ENCODE measurements around the gene ARFGAP2. TPM values are rescaled to one million over a fixed set of nuclear protein-coding genes. Genes with fewer than 3 reads are reported as not detected.

ARFGAP2 gene
- total RNA-seq, 2 experiments from 2014 or later = 70.1 to 71.7 TPM

GRCh38 chr11:47182380-47182779 lies 5.7 kb upstream of the ARFGAP2 start:
- ChIA-PET CTCF (interaction anchor here (0.9 to 1.7 kb wide), 3 partner anchors 36 to 262 kb away, joined by 3 to 4 read pairs (median 3); no protein-coding TSS in a partner anchor), POLR2A (interaction anchor here (0.6 to 1.7 kb wide), 3 partner anchors 16 to 253 kb away, joined by 3 to 7 read pairs (median 3); partner anchors contain the start of gene DDB2)
- TF ChIP-seq CTCF (IDR thresholded peaks at IDR 0.05) = no peak
- Mint-ChIP-seq H3K4me1 (ENCODE audit: low read depth) (peaks cover 17% of the 10 kb centered on the region), H3K27me3 (peaks cover 14% of the 10 kb centered on the region), H3K27ac (no peak overlapping the region), H3K36me3 (ENCODE audit: low read depth) (no peaks in the 10 kb centered on the region), H3K9me3 (no peaks in the 10 kb centered on the region), H3K4me3 (no peak overlapping the region)
- intact Hi-C loops (cut with micrococcal nuclease) = no loop called here
- ATAC-seq = no peak
- no peak for DNase-seq

- H3K4me3 Mint-ChIP-seq = no peak overlapping the region
- no peaks in the 10 kb centered on the region for H3K36me3 Mint-ChIP-seq (ENCODE audit: low read depth)
- peaks cover 8% of the 10 kb centered on the region for H3K27me3 Mint-ChIP-seq
- CTCF ChIA-PET = interaction anchor here (1.4 to 5.1 kb wide), 4 partner anchors 30 to 193 kb away, joined by 4 to 46 read pairs (median 4); partner anchors contain the start of gene NR1H3
- ATAC-seq = no peak
- H3K9me3 Mint-ChIP-seq = no peaks in the 10 kb centered on the region
- POLR2A ChIA-PET = interaction anchor here (1.7 kb wide), 1 partner anchor 15 kb away, joined by 7 read pairs; no protein-coding TSS in a partner anchor
- no peak for DNase-seq
- H3K4me1 Mint-ChIP-seq (ENCODE audit: low read depth) = peaks cover 9% of the 10 kb centered on the region
- no peak for TF ChIP-seq CTCF (IDR thresholded peaks at IDR 0.05)
- intact Hi-C loops (cut with micrococcal nuclease) = no loop called here
- H3K27ac Mint-ChIP-seq = no peak overlapping the region
Observed at GRCh38 chr11:47181271-47181670, 4.6 kb upstream of the ARFGAP2 start.

- H3K27me3 Mint-ChIP-seq = peaks cover 8% of the 10 kb centered on the region
- POLR2A ChIA-PET = interaction anchor here (0.5 to 5.5 kb wide), 2 partner anchors 35 to 55 kb away, joined by 3 to 41 read pairs; partner anchors contain the start of gene DDB2
- DNase-seq (no peak), ATAC-seq (no peak)
- no peak overlapping the region for H3K4me3 Mint-ChIP-seq
- CTCF ChIA-PET = interaction anchor here (0.8 to 5.1 kb wide), 17 partner anchors 8 to 285 kb away, joined by 3 to 46 read pairs (median 6); partner anchors contain the start of genes ACP2, DDB2, MADD and NR1H3
- TF ChIP-seq CTCF (IDR thresholded peaks at IDR 0.05) = no peak
- peaks cover 19% of the 10 kb centered on the region for H3K4me1 Mint-ChIP-seq (ENCODE audit: low read depth)
- H3K36me3 Mint-ChIP-seq (ENCODE audit: low read depth) = peaks cover 7% of the 10 kb centered on the region
- no peak overlapping the region for H3K27ac Mint-ChIP-seq
- intact Hi-C loops (cut with micrococcal nuclease) = no loop called here
- H3K9me3 Mint-ChIP-seq = no peaks in the 10 kb centered on the region
Observed at GRCh38 chr11:47180006-47180787, 3.5 kb upstream of the ARFGAP2 start.

- no peak overlapping the region for H3K4me3 Mint-ChIP-seq
Observed at GRCh38 chr11:47179655-47179991, 2.9 kb upstream of the ARFGAP2 start.

More at GRCh38 chr11:47179655-47179991, 2.9 kb upstream of the ARFGAP2 start:
- peak; percentile 69 for DNase-seq
- ChIA-PET CTCF (interaction anchor here (0.8 to 5.1 kb wide), 16 partner anchors 8 to 285 kb away, joined by 3 to 46 read pairs (median 6); partner anchors contain the start of genes ACP2, DDB2, MADD and NR1H3), POLR2A (interaction anchor here (0.5 to 5.5 kb wide), 2 partner anchors 36 to 54 kb away, joined by 3 to 41 read pairs; partner anchors contain the start of gene DDB2)
- no peak overlapping the region for H3K27ac Mint-ChIP-seq
- TF ChIP-seq CTCF (IDR thresholded peaks at IDR 0.05) = peak; percentile 56
- no peaks in the 10 kb centered on the region for H3K9me3 Mint-ChIP-seq
- peaks cover 24% of the 10 kb centered on the region for H3K4me1 Mint-ChIP-seq (ENCODE audit: low read depth)
- ATAC-seq = peak; percentile 19
- H3K27me3 Mint-ChIP-seq = peaks cover 5% of the 10 kb centered on the region
- intact Hi-C loops (cut with micrococcal nuclease) = loop anchor here (5.0 kb wide), 2 partner anchors 38 to 78 kb away; partner anchors contain the start of gene NR1H3
- peaks cover 7% of the 10 kb centered on the region for H3K36me3 Mint-ChIP-seq (ENCODE audit: low read depth)

Data from activated CD8-positive, alpha-beta T cell treated with anti-CD3 and anti-CD28 coated beads for 36 hours (primary cell).